CD4-positive, alpha-beta T cell (primary cell): ENCODE measurements around the gene FAM81B. TPM values are rescaled to one million over a fixed set of nuclear protein-coding genes. Genes with fewer than 3 reads are reported as not detected.

Experiments used
- ATAC-seq: fragments of 200-7000 bp; cut with Tn5 transposase; one replicate; pipeline ENCODE4 v1.10.0; 2022; ENCODE audit warnings: mild to moderate bottlenecking; ENCODE audit not compliant: poor library complexity
- CTCF ChIA-PET: fragments of 350-600 bp; sonication (Branson Sonifier 250); formaldehyde crosslinking; loops from one replicate; lab custom pipeline; 2021; ENCODE audit warnings: antibody characterized with exemption, inconsistent platforms; lab: Charles Lee
- POLR2A ChIA-PET: fragments of 350-600 bp; sonication (Branson Sonifier 250); formaldehyde crosslinking; loops from one replicate; lab custom pipeline; 2021; ENCODE audit warnings: antibody characterized with exemption, inconsistent platforms; lab: Charles Lee
- DNase-seq, 14 experiments: peaks; one replicate each; pipeline ENCODE4 v3.0.0-alpha.2; 2013 to 2020; ENCODE audit warnings: mixed read lengths in 2 of 14
- H3K27ac ChIP-seq, 2 donors: one replicate each; pipeline versions ENCODE4 v1.5.1 to v1.7.0; 2013; ENCODE audit warnings: low read length in 2 of 2, low read depth in 1 of 2, mild to moderate bottlenecking in 1 of 2
- H3K27me3 ChIP-seq, 2 experiments: 1 replicate in 1 of 2; 2 replicates in 1 of 2; pipeline versions ENCODE4 v1.6.1 to v1.7.0; 2013; ENCODE audit warnings: low read length in 2 of 2, control low read depth in 1 of 2, mild to moderate bottlenecking in 1 of 2, moderate library complexity in 1 of 2; ENCODE audit not compliant: insufficient read depth in 2 of 2, control insufficient read depth in 1 of 2
- H3K36me3 ChIP-seq: one replicate; pipeline ENCODE4 v1.6.1; 2013; ENCODE audit warnings: low read length, control low read depth; ENCODE audit not compliant: insufficient read depth
- H3K4me1 ChIP-seq: one replicate; pipeline ENCODE4 v1.6.1; 2013; ENCODE audit warnings: low read length, control low read depth; ENCODE audit not compliant: insufficient read depth
- H3K4me3 ChIP-seq: one replicate; pipeline ENCODE4 v1.5.1; 2013; ENCODE audit warnings: mild to moderate bottlenecking, low read length, moderate library complexity
- H3K9me3 ChIP-seq, 2 experiments: 1 replicate in 1 of 2; 2 replicates in 1 of 2; pipeline versions ENCODE4 v1.6.1 to v1.7.0; 2013; ENCODE audit warnings: low read length in 2 of 2, mild to moderate bottlenecking in 2 of 2, control low read depth in 1 of 2, moderate library complexity in 1 of 2; ENCODE audit not compliant: control insufficient read depth in 1 of 2, insufficient read depth in 1 of 2
- H3K27ac Mint-ChIP-seq: one replicate; pipeline ENCODE4 v1.8.0; 2020; ENCODE audit warnings: mixed read lengths
- H3K27me3 Mint-ChIP-seq: one replicate; pipeline ENCODE4 v1.8.0; 2021; ENCODE audit warnings: mixed read lengths
- H3K36me3 Mint-ChIP-seq: one replicate; pipeline ENCODE4 v1.8.0; 2021; ENCODE audit warnings: low read depth, mixed read lengths
- H3K4me1 Mint-ChIP-seq: one replicate; pipeline ENCODE4 v1.8.0; 2021; ENCODE audit warnings: low read depth, mixed read lengths
- H3K4me3 Mint-ChIP-seq: one replicate; pipeline ENCODE4 v1.8.0; 2020; ENCODE audit warnings: mild to moderate bottlenecking, mixed read lengths
- H3K9me3 Mint-ChIP-seq: one replicate; pipeline ENCODE4 v1.8.0; 2020; ENCODE audit warnings: mixed read lengths
- CTCF ChIP-seq: fragments of 200-600 bp; IDR thresholded peaks from one replicate; pipeline ENCODE4 v1.8.0; 2022; ENCODE audit warnings: antibody characterized with exemption, mild to moderate bottlenecking
- intact Hi-C, 2 experiments: fragments of 100-400 bp; cut with DNase I in 1 of 2; cut with micrococcal nuclease in 1 of 2; formaldehyde crosslinking; loops; one replicate each; pipeline versions ENCODE4 v1.15.1 to v1.9.0; 2023 to 2025; cut with DNase I, micrococcal nuclease
- total RNA-seq, 174 experiments: library from RNA in 2 of 174; stranded (reverse) in 2 of 174; gene quantifications; one replicate each; pipeline ENCODE4 v1.2.3 and lab custom pipeline; 2021 to 2026

The FAM81B gene
- total RNA-seq, 2 experiments from 2014 or later: not detected

GRCh38 chr5:95403996-95404395 lies 12.8 kb downstream of the FAM81B start:
- H3K36me3 Mint-ChIP-seq: no peaks in the 10 kb centered on the region
- peaks cover 14% of the 10 kb centered on the region for H3K27me3 Mint-ChIP-seq
- H3K9me3 Mint-ChIP-seq: no peaks in the 10 kb centered on the region
- DNase-seq (no peak), ATAC-seq (no peak)
- no peak overlapping the region for H3K27ac ChIP-seq
- no peak overlapping the region for H3K27ac Mint-ChIP-seq
- ChIA-PET CTCF (no interaction called here), POLR2A (no interaction called here)
- peaks cover 0 to 6% of the 10 kb centered on the region in 2 experiments for H3K27me3 ChIP-seq
- H3K4me1 ChIP-seq: no peaks in the 10 kb centered on the region
- no peak overlapping the region for H3K4me3 ChIP-seq
- intact Hi-C loops: no loop called here
- no peaks in the 10 kb centered on the region for H3K9me3 ChIP-seq
- no peak for TF ChIP-seq CTCF
- no peaks in the 10 kb centered on the region for H3K36me3 ChIP-seq
- no peak overlapping the region for H3K4me3 Mint-ChIP-seq
- no peaks in the 10 kb centered on the region for H3K4me1 Mint-ChIP-seq

GRCh38 chr5:95406426-95407090 lies 15.4 kb downstream of the FAM81B start:
- Histone ChIP-seq H3K27ac (no peak overlapping the region), H3K9me3 (no peaks in the 10 kb centered on the region), H3K4me1 (no peaks in the 10 kb centered on the region), H3K27me3 (peaks cover 0 to 6% of the 10 kb centered on the region in 2 experiments), H3K36me3 (no peaks in the 10 kb centered on the region), H3K4me3 (no peak overlapping the region)
- intact Hi-C loops: no loop called here
- DNase-seq (no peak), ATAC-seq (no peak)
- no peaks in the 10 kb centered on the region for H3K4me1 Mint-ChIP-seq
- CTCF ChIA-PET: interaction anchor here (0.7 kb wide), 1 partner anchor 16 kb away, joined by 4 read pairs; no protein-coding TSS in a partner anchor
- no peak for TF ChIP-seq CTCF
- no peak overlapping the region for H3K4me3 Mint-ChIP-seq
- POLR2A ChIA-PET: no interaction called here
- no peaks in the 10 kb centered on the region for H3K9me3 Mint-ChIP-seq
- H3K36me3 Mint-ChIP-seq: no peaks in the 10 kb centered on the region
- H3K27ac Mint-ChIP-seq: no peak overlapping the region
- H3K27me3 Mint-ChIP-seq: peaks cover 17% of the 10 kb centered on the region

- peaks cover 20% of the 10 kb centered on the region for H3K27me3 Mint-ChIP-seq
- Histone ChIP-seq H3K4me3 (no peak overlapping the region), H3K27me3 (peaks cover 0 to 6% of the 10 kb centered on the region in 2 experiments), H3K4me1 (no peaks in the 10 kb centered on the region), H3K36me3 (no peaks in the 10 kb centered on the region), H3K27ac (no peak overlapping the region), H3K9me3 (no peaks in the 10 kb centered on the region)
- CTCF ChIA-PET: no interaction called here
- intact Hi-C loops: no loop called here
- no peaks in the 10 kb centered on the region for H3K9me3 Mint-ChIP-seq
- no peak for TF ChIP-seq CTCF
- no peaks in the 10 kb centered on the region for H3K36me3 Mint-ChIP-seq
- POLR2A ChIA-PET: no interaction called here
- ATAC-seq: no peak
- H3K4me3 Mint-ChIP-seq: no peak overlapping the region
- no peak overlapping the region for H3K27ac Mint-ChIP-seq
- DNase-seq: no peak
- no peaks in the 10 kb centered on the region for H3K4me1 Mint-ChIP-seq
Observed at GRCh38 chr5:95410279-95410678, 19.1 kb downstream of the FAM81B start.
